Measurements from ENCODE around the gene AGMAT.

DNA sequence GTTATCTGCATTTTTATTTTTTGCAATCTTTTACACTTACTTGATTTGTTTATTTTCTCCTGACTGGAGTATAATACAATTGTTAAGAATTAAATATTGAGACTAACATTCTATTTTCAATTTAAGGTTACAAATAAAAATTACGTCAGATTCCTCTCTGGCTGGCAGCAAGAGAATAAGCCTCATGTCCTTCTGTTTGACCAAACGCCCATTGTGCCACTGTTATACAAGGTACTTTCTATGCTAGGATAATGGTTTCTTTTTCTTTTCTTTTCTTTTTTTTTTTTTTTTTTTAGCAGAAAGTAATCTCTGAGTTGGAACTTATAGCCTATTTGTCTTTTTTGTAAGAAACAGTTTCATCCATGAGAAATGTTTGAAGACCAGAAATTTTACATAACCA is 38.2 kb downstream of the AGMAT start:
- TF ChIP-seq EZH2 (IDR thresholded peaks at IDR 0.05; ENCODE audit: insufficient read depth, poor library complexity, severe bottlenecking) (no peak), EZH2phosphoT487 (IDR thresholded peaks at IDR 0.05; ENCODE audit: insufficient read depth, low read depth) (no peak)
